GM21529 (cell line): ENCODE measurements around the gene FARP2.
"Not testable (repeated sequence)": the region's sequence is repeated elsewhere in the genome, so short reads cannot be mapped to it uniquely, and the experiment has no call there.

Experiments
- ATAC-seq: cut with Tn5 transposase; IDR thresholded peaks from one replicate; pipeline ENCODE4 v1.9.1; 2021; ENCODE audit not compliant: unreplicated experiment

The FARP2 gene

DNA sequence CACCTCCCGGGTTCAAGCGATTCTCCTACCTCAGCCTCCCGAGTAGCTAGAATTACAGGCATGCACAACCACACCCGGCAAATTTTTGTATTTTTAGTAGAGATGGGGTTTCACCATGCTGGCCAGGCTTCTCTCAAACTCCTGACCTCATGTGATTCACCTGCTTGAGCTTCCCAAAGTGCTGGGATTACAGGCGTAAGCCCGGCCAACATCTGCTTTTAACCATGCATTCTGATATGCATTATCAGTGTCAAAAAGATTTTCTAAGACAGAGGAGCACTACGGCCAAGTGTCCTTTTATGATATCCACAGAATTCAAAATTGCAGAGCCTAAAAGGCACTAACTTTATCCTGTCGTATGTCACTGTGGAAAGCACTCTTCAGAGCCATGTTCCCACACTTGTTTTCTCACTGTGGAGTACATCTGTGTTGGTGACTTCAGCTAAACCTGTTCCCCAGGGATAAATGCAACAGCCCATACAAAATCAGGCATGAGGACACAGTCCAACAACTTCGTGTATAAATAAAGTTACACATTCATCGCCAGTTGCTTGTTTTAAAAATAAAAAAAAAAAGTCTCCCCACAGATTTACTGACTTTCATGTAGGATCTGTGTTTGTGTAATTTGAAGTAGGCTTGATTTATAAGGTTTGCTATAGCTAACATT is 95.9 kb downstream of the FARP2 start:
- ATAC-seq = no peak

DNA sequence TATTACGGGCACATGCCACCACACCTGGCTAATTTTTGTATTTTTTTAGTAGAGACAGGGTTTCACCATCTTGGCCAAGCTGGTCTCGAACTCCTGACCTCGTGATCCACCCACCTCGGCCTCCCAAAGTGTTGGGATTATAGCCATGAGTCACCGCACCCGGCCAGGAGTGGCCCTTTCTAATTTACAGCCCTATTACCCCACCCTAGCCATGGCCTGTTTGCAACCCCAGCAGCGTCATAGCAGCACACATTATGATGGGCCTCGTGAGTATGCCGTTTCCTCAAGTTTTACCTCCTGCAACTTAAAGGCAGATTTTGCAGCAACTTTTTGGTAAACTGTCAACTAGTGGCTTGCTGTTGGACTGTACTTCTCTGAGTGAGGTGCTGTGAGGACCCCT is 97.8 kb downstream of the FARP2 start:
- ATAC-seq = not testable (repeated sequence)

DNA sequence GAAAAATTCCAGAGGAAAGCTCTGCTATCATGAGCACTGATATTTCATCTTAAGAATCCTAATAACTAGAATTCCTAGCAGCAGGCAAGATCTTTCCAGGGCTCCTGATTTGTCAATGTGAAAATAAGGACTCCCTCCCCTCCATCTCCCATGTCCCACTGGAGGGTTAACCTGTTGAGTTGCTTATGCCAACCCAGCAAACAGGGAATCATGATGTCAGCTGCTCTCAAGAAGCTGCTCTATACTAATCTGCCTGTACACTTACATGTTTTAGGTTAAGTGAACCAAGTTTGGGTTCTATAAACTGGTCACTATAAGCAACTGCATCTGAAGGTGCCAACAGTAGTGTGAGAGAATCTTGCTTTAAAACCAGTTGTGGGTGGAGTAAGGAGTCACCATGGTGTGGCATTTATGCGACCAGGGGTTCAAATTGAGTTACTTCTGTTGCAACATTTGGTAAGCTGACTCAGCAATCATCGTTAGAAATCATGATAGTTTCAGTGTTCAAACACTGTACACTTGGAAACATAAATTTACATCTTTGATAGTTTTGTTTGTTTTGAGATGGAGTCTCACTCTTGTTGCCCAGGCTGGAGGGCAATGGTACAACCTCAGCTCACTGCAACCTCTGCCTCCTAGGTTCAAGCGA is 98.9 kb downstream of the FARP2 start:
- ATAC-seq = no peak

DNA sequence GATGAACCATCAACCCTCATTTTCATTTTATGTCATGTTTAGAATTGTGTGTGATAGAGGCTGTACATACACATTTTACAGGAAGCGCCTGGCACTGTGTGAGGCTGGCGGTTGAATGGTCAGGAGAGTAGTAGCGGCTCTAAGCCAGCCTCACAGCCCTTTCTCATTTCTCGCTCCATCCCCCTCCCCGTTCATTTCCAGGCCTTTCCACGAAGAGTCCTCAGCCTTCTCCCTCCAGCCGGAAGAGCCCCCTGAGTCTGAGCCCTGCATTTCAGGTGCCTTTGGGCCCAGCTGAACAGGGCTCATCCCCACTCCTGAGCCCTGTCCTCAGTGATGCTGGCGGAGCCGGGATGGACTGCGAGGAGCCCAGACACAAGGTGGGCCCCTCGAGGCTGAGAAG is 100.5 kb downstream of the FARP2 start:
- ATAC-seq = no peak

DNA sequence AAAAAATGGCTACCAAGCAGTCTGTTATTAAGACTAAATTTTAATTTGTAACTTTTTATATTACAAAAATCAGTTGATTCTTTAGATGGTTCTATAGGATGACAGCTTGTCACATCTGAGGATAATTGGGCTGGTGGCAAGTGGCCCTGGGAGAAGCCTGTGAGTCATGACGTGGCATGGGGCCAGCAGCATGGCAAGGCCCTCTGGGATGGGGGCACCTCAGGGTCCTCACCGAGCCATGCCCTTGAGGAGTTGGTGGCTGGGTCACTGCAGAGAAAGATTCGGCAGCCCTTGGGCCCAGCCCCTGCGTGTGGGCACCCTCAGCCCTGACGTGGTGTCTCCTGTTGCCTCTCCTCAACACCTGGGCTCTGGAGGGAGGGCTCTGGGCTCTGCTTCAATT is 102.6 kb downstream of the FARP2 start:
- no peak for ATAC-seq

GRCh38 chr2:241459520-241459919 is 103.4 kb downstream of the FARP2 start:
- ATAC-seq = no peak

DNA sequence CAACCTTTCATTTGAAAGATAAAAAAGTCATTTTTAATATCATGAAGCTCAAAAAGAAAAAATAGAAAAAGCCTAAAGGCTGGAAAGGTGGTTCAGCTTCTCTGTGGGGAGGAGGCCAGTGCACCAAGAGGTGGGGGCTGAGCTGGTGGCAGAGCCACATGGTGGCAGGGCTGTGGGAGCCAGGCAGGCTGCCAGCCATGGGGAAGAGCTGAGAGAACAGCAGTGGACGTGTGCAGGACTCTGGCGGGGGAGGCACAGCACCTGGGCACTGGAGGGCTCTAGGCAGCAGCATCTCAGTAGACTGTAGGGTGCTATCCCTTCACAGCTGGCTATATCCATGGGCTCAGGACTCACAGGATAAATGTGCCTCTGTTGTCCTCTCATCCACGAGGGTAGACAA is 104.5 kb downstream of the FARP2 start:
- no peak for ATAC-seq

DNA sequence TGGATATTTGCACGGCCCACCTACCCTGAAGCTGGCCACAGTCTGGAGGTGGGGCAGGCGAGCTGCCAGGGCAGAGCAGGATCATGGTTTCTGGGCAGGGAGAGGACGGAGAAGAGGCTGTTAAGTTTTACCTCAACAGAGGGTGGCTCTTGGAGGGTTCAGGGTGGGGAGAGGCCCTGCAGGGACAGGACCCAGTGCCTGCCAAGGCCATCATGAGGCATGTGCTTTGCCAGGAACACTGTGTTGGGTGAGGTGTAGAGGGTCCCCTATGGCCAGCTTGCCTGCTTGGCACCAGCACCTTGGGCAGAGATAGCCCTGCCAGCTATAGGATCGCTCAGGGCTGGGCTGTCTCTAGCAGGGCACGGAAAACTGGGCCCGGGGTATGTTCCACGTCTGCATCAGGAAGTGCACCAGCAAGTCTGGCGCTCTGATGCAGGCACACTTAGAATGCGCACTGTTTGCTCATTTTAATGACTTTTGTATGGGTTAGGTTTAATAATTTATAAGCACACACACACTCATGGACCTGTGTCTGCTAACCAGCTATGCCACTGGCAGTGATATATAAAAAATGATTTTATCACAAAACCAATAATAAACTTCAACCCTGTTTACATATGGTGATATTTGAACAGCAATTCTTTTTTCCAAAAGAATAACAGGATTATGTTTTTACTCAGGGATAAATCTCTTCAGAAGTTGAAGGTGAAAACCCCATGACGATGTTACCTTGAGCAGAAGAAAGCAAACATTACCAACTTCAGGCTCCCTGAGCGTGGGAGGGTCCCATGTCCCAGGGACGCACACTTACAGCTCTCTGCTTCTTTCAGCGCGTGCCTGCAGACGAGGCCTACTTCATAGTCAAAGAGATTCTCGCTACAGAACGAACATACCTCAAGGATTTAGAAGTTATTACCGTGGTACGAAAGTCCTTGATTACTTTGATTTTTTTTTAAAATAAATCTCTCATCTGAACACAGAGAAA is 105.9 kb downstream of the FARP2 start:
- no peak for ATAC-seq

GRCh38 chr2:241463276-241464135 is 107.4 kb downstream of the FARP2 start:
- ATAC-seq = no peak

DNA sequence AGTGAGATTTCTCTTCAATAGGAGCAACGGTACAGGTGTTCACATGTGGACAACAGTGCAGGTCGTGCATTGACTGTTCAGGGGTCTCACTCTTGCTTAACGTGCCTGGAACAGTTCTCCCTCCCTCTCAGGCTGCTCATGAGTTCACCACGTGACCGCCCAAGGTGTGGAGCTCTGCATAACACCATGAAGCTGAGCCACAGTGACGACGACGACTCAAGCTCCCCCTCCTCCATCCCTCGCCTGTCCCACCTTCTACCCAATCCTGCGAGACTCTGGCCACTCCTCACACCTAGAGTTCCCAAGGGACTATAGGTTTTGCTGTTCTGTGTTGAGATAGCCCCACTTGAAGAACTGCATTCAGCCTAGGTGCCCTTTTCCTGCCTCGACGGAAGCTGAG is 109.5 kb downstream of the FARP2 start:
- ATAC-seq = no peak

DNA sequence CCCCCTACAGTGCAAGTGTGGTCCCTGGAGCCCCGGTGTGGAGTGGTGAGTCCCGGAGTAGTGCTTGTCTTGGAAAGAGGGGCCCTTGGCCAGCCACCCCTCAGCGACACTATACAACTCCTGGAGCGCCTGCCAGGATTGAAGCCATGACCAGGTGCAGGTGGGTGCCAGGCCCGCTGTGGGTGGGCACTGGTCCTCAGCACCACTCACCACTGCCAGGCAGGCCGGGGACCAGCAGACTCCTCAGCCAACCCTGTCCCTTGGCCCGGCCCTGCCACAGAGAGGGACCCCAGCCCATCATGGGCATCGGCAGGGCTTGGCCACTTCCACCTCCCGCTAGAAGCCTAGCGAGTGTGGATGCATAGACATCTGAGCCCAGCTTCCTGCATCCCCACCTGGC is 110.1 kb downstream of the FARP2 start:
- ATAC-seq = no peak

- ATAC-seq = no peak
These were observed 111.8 kb downstream of the FARP2 start for GRCh38 chr2:241467777-241468475.

DNA sequence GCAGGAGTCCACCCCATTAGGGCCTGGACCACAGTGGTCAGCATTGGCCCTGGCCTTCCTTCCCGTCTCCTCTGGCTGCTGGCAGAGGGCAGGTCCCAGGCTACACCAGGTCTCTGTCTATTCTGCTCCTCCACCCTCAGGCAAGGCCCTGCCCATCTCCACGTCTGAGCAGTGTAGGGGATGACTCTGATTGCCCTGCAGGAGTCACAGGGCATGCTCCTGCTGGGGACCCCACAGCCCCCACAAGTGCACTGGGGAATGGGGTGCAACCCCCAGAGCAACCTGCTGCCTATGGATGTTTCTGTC is 112.3 kb downstream of the FARP2 start:
- ATAC-seq = no peak

GRCh38 chr2:241469746-241470145 is 113.7 kb downstream of the FARP2 start:
- ATAC-seq = no peak

DNA sequence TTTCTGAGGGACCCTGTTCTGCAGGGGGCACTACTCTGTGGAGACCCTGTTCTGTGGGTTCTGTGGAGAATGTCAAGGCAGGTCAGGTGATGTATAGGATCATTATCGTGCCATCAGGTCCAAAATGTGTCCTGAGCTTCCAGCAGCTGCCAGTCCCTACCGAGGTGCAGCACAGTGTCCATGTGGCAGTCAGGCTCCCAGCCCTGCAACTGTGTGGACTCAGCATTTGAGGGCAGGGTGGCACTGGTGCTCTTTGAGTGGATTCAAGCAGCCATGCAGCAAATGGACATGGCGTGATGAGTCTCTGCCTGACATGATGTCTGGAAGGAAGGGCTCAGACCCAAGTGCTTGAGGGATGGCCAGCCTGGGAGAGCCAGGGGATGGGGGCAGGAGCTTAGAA is 117.3 kb downstream of the FARP2 start:
- ATAC-seq = no peak

GRCh38 chr2:241475267-241475666 is 119.2 kb downstream of the FARP2 start:
- ATAC-seq = no peak

- ATAC-seq = no peak
These were observed 122.1 kb downstream of the FARP2 start for GRCh38 chr2:241478166-241478565.

- no peak for ATAC-seq
These were observed 123.2 kb downstream of the FARP2 start for GRCh38 chr2:241479026-241479898.

DNA sequence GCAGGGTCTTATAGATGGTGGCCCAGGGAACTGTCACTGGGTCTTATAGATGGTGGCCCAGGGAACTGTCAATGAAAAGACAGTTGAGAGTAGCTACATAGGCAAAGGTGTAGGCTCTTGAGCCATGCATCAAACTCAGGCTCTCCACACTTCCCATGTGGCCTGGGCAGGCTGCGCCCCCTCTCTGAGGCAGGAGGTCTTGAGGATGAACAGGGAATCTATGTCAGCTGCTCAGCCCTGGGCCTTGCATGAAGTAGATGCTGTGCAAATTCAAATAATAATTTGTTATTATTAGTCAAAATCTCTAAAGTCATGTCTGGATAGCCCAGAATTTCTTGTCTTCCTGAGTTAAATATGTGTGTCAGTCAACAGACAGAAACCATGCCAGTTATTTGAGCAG is 125.6 kb downstream of the FARP2 start:
- ATAC-seq = no peak
